Measurements from ENCODE around the gene CA11. TPM values are rescaled to one million over a fixed set of nuclear protein-coding genes. Genes with fewer than 3 reads are reported as not detected.

CA11 gene
- total and polyA plus RNA-seq, 11 donors, result 2.2 to 14.8 (median 5.8) TPM

DNA sequence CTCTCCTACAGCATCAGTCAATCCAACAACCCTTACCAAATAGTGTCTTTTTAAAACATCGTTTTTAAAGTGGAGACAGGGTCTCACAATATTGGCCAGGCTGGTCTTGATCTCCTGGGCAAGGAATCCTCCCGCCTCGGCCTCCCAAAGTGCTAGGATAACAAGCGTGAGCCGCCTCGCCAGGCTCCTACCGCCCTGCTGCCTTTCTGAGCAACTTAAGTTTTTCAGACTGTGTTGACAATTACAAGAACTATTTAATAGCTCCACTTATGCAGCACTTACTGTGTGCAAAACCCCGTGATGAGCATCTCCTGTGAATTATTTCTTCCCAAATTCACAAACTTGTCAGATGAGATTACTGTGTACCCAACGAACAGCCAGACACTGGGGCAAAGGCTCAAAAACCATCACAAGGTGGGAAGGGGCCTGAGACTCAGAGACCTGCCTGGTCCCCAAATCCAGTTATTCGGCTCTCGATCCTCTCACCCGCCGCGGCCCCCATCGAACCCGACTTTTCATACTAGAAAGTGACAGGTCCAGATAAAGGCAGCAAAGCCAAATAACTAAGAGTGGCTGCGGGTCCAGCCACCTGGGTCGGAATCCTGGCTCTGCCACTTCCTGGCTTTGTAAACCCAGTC lies 27.6 kb downstream of the CA11 start:
- TF ChIP-seq, protein P1, sequence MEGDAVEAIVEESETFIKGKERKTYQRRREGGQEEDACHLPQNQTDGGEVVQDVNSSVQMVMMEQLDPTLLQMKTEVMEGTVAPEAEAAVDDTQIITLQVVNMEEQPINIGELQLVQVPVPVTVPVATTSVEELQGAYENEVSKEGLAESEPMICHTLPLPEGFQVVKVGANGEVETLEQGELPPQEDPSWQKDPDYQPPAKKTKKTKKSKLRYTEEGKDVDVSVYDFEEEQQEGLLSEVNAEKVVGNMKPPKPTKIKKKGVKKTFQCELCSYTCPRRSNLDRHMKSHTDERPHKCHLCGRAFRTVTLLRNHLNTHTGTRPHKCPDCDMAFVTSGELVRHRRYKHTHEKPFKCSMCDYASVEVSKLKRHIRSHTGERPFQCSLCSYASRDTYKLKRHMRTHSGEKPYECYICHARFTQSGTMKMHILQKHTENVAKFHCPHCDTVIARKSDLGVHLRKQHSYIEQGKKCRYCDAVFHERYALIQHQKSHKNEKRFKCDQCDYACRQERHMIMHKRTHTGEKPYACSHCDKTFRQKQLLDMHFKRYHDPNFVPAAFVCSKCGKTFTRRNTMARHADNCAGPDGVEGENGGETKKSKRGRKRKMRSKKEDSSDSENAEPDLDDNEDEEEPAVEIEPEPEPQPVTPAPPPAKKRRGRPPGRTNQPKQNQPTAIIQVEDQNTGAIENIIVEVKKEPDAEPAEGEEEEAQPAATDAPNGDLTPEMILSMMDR (IDR thresholded peaks at IDR 0.05), result no peak
- no peak for TF ChIP-seq POLR2A (IDR thresholded peaks at IDR 0.05)
- ATAC-seq, result no peak

DNA sequence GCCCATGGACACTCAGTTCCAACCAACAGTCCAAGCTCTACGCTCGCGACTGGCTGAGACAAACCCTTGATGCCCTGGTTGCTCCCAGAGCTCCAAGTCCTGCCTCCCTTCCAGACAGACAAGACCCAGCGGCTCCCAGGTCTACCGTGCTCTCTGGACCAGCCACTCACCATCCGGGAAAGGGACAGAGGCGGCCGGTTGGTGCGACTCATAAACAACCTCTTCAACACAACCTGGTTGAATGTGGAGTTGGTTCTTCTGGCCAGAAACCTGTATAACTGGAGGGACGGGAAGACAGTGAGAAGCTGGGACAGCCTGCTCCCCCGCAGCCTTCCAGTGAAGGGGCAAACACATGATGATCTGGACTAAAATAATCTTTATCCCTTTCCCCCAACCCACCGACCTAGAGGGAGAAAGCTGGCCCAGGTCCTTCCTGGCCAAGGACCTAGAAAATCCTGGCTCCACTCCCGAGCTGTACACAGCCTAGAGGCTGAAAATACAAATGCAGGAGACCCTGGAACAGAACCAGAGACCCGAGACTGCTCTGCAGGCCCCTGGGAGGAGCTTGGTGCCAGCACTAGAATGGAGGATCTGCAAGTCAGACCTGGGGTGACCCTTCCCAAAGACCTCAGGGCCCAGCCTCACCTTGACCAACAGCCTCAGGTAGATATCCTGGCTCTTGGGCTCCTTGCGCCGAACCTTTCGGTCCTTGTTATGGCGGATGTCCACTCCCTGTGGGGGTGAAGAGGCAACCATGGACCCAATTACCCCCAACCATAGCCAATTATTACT lies 28.6 kb downstream of the CA11 start:
- ATAC-seq, result no peak
- Histone ChIP-seq H3K4me1 (peaks cover 11 to 51% (median 26%) of the 10 kb centered on the region in 12 donors), H3K27me3 (peaks cover 0 to 6% (median 0%) of the 10 kb centered on the region in 9 donors), H3K9me3 (no peaks in the 10 kb centered on the region), H3K36me3 (peaks cover 2 to 43% (median 29%) of the 10 kb centered on the region in 9 donors), H3K4me3 (peak overlapping the region in 10 of 12 donors; percentile 59 to 97 (median 88)), H3K27ac (peak overlapping the region in 6 of 12 donors; percentile 80 to 95 (median 92))
- TF ChIP-seq POLR2A (IDR thresholded peaks at IDR 0.05), result no peak
- TF ChIP-seq, protein P1 (IDR thresholded peaks at IDR 0.05), result peak in 1 of 12 donors; percentile 17
- DNase-seq, result no peak
- intact Hi-C loops (cut with DNase I), result loop anchor here in 1 of 10 donors (10.0 kb wide), 1 partner anchor 233 kb away; no protein-coding TSS in a partner anchor
- 64 to 70% (median 67%) methylated on average over 12 to 18 of the region's 18 CpGs for WGBS, 4 donors

More for the DNA sequence above, 27.6 kb downstream of the CA11 start:
- Histone ChIP-seq H3K4me3 (peak overlapping the region; percentile 59 to 97 (median 88)), H3K27ac (peak overlapping the region; percentile 62 to 95 (median 92)), H3K27me3 (peaks cover 0 to 6% (median 0%) of the 10 kb centered on the region in 9 donors), H3K9me3 (no peaks in the 10 kb centered on the region), H3K36me3 (peaks cover 2 to 43% (median 29%) of the 10 kb centered on the region in 9 donors), H3K4me1 (peaks cover 12 to 62% (median 30%) of the 10 kb centered on the region in 12 donors)
- intact Hi-C loops (cut with DNase I), result loop anchor here in 1 of 10 donors (2.0 to 10.0 kb wide), 2 partner anchors 18 to 234 kb away; partner anchors contain the start of gene DBP
- DNase-seq, result peak in 1 of 5 donors; percentile 38
- 2 to 3% (median 2%) methylated on average over 18 of the region's 18 CpGs for WGBS, 4 donors

DNA sequence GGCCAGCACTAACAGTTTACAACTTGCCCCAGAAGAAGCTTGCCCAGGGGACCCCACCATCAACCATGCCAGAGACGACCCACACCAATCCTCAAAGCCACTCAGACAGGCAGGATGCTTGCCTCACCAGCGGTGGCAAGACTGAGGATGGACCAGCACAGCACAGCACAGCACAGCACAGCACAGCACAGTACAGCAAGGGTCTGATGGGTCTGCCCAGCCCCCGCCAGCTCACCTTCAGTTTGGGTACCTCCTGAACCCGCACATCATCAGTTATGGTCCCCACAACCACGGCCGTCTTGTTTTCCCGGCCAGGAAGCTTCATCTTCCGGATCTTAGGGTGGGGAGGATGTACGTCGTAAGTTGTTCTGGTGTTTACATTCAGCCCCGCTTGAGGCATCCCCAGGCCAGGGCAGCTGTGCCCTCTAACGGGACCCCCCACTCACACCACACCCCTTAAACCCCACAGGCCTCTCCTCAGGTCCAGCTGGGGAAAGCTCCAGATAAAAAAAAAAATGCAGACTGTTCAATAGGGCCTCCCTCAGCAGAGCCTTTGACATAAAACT lies 29.4 kb downstream of the CA11 start:
- WGBS, 4 donors, result 57 to 80% (median 71%) methylated on average over 11 to 12 of the region's 12 CpGs
- no peaks in the 10 kb centered on the region for H3K9me3 ChIP-seq
- H3K36me3 ChIP-seq, result peaks cover 2 to 41% (median 27%) of the 10 kb centered on the region in 9 donors
- ATAC-seq (no peak), DNase-seq (no peak)
- peaks cover 11 to 44% (median 26%) of the 10 kb centered on the region in 12 donors for H3K4me1 ChIP-seq
- intact Hi-C loops (cut with DNase I), result loop anchor here in 1 of 10 donors (10.0 kb wide), 1 partner anchor 232 kb away; no protein-coding TSS in a partner anchor
- H3K27me3 ChIP-seq, result peaks cover 0 to 6% (median 0%) of the 10 kb centered on the region in 9 donors
- peak overlapping the region in 1 of 12 donors; percentile 16 for H3K27ac ChIP-seq
- H3K4me3 ChIP-seq, result peak overlapping the region in 1 of 12 donors; percentile 90
- TF ChIP-seq, protein P1 (IDR thresholded peaks at IDR 0.05), result no peak
- no peak for TF ChIP-seq POLR2A (IDR thresholded peaks at IDR 0.05)

Data from heart left ventricle (tissue), 16 donors.